GM18867 (cell line): ENCODE measurements around the gene CCDC8.
"Not testable (repeated sequence)": the region's sequence is repeated elsewhere in the genome, so short reads cannot be mapped to it uniquely, and the experiment has no call there.

Experiments used
- ATAC-seq: cut with Tn5 transposase; IDR thresholded peaks from one replicate; pipeline ENCODE4 v1.9.1; 2021; ENCODE audit warnings: mild to moderate bottlenecking, moderate library complexity; ENCODE audit not compliant: unreplicated experiment

Gene CCDC8

DNA sequence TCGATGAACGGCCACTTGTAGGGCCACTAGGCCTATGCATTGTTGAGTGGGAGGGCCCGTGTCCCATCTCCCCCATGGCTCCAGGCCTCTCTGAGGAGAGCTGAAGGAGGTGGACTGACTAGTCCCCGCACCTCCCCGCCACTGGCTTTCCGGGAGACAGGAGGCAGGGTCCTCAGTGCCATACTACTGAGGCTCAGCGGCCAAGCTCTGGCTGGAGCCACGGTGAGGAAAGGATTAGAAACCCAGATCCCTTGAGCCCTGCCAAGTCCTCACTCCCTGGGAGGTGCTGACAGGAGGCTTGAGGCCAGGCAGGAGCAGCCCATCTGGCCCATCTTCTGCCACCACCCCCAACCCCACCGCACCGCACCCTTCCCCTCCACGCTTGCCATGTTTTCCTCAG, 29.0 kb downstream of the CCDC8 start:
- no peak for ATAC-seq

- no peak for ATAC-seq
These were observed 29.5 kb downstream of the CCDC8 start for GRCh38 chr19:46383846-46384245.

DNA sequence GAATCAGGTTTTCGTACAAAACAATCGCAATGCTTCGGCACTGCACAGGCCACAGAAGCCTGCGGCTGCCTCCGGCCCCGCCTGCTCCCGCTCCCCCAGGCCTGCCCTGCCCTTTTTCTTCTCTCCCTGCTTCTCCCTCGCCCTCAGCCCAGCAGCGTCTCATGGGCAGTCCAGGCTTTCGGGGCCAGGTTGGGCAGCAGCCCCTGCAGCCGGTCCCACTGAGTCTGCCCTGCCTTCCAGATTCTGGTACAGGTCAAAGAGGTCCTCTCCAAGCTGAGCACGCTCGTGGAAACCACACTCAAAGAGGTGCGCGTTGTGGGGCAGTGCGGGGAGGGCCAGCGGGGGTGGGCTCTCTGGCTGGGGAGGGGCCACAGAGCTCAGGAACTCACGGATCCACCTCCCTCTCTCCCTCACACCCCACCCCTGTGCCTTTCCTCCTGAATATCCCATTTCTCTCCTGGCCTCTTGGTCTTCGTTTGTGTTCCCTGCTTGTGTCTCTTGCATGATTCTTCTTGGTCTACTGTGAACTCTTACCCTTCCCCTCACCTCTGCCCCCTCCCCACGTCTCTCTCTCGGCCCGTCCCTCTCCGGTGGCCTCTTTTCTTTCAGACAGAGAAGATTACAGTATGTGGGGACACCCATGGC, 30.1 kb downstream of the CCDC8 start:
- no peak for ATAC-seq

- no peak for ATAC-seq
These were observed 31.5 kb downstream of the CCDC8 start for GRCh38 chr19:46381756-46382345.

- ATAC-seq: no peak
These were observed 32.0 kb downstream of the CCDC8 start for GRCh38 chr19:46381346-46381745.

- ATAC-seq: no peak
These were observed 32.7 kb downstream of the CCDC8 start for GRCh38 chr19:46380690-46381089.

GRCh38 chr19:46378268-46378667, 35.1 kb downstream of the CCDC8 start:
- no peak for ATAC-seq

DNA sequence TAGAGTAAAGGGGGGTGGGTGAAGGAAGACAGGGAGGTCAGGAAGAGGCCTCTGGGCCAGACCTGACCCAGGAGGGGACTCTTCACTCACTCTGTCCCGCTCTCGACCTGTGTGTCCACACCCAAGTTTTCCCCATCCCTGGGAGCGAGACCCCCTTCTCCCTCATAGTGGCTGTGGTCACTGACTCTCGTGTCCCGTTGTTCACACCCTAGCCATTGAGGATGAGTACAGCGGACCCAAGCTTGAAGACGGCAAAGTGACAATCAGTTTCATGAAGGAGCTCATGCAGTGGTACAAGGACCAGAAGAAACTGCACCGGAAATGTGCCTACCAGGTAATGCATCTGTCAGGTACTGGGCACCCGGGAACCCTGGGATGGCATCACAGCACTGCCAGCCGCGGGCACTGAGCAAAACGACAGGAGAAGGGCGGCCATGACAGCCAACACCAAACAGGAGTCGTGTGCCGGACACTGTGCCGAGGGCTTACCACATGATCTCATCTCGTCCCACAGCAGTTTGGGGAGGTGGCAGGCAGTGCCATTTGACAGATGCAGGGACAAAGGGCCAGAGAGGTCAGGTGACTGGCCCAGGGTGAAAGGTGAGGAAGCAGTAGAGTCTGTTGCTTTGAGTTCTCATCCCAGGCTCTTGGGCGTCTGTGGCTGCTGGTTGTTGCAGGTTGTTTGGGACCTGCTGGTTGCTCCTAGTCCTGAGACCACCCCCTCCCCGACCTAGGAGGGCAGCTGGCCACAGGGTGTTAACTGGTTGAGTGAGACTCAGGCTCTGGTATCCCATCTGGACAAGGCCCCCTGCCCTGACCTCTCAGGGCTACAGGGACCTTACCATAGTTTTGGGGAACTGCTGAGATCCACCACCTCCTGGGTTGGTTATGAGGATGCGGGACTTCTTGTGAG, 36.9 kb downstream of the CCDC8 start:
- no peak for ATAC-seq

DNA sequence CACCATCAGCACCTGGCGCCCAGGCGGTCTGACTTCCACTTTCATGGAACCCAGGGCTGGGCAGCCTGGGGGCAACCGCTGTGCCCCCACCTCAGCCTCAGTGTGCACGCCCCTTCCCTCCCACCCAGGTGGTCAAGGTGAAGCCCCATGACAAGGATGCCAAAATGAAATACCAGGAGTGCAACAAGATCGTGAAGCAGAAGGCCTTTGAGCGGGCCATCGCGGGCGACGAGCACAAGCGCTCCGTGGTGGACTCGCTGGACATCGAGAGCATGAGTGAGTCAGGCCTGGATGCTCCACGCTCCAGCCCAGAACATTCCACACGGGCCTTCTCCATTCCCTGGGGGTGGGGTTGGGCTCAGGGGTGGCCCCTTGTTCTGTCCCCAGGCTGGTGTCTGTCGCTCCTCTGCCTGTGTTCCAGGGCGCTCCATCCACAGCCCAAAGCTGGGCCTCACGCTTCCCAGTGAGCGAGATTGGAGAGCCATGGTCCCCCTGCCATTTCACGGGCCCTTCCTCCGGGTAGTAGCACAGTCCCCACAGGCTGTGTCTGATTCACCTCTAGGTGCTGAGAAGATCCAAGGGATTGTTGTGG, 37.8 kb downstream of the CCDC8 start:
- ATAC-seq: not testable (repeated sequence)

- no peak for ATAC-seq
These were observed 38.6 kb downstream of the CCDC8 start for GRCh38 chr19:46374536-46375475.

GRCh38 chr19:46373491-46374359, 39.6 kb downstream of the CCDC8 start:
- ATAC-seq: no peak

GRCh38 chr19:46372901-46373490, 40.4 kb downstream of the CCDC8 start:
- ATAC-seq: no peak

DNA sequence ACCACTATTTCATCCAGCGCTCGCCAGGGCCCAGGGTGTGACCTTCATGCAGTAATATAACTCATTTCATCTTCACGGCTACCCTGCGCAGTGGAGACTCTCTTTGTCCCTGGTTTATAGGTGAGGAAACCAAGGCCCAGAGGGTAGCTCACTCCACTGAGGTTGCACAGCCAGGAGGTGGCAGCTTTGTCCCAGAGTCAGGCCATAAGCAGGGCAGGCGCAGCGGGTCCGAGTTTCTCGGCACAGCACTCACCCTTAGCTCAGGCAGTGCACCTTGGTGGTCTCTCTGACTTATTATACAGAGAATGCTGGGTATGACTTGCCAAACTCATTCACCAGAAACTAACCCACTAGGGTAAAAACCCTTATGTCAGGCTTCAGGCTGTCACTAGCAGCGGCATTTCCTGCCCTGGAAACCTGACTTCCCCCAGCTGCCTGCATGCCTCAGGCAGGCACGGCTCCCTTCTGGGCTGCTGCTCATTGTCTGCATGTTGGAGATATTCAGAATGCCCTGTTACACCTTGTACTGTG, 41.9 kb downstream of the CCDC8 start:
- no peak for ATAC-seq

GRCh38 chr19:46369817-46370216, 43.5 kb downstream of the CCDC8 start:
- ATAC-seq: no peak

DNA sequence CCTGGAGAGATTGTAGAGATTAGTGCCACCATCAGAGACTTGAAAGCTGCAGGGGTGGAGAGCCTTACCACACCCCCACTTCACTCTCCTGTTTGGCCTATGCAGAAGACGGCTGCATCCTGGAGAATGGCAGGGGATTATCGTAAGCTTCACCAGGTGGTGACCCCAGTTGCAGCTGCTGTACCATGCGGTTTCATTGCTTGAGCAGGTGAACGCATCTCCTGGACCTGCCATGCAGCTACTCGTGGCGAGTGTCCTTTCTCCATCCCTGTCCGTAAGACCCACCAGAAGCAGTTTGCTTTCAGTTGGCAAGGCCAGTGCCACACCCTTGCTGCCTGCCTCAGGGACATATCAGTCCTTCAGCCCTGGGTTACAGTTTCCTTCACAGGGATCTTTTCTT, 45.2 kb downstream of the CCDC8 start:
- ATAC-seq: no peak

DNA sequence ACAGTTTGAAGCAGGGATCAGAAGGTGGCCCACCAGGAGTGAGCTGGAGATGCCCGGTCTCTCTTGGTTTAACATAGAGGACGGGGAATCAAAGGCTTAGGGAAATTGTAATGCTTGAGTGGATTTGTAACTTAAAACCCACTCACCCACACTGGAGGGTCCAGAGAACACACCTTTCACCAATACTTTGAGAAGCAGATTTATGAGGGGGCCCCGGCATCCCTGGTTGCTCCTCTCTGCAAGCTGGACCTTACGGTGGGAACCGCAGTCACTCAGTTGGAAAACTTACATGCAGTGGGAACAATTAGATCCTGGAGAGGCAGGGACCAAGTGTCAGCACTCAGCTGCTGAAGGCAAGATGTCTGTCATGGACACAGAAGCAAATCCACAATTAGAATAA, 45.9 kb downstream of the CCDC8 start:
- no peak for ATAC-seq

DNA sequence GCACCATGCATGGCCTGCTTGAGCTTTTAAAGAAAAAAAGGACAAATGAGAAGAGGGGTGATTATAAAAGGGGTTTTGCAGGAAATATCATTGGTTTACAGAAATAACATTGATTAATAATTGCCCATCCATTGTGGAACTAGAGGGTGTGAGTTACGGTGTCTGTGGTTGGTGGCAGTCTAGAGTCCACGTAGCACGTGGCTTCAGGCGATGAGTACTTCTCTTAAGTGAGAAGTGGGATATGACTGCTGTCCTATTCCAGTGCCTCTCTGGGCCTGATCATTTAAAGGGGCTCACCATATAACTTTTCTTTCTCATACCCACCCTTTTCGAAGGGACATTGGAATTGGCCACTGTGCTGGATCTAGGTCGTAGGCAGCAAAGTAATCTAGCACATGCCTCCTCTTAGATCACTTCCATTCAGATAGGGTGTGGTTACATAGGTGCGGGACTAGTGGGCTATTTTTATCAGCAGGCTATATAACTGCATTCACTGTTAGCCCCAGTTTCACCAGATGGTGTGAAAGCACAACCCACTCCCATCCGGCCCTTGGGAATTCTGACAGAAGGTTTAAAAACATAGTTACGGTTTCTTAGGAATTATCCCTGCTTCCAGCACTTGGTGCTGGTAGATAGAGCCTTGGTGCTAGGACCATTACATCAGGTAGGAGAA, 46.6 kb downstream of the CCDC8 start:
- ATAC-seq: no peak

DNA sequence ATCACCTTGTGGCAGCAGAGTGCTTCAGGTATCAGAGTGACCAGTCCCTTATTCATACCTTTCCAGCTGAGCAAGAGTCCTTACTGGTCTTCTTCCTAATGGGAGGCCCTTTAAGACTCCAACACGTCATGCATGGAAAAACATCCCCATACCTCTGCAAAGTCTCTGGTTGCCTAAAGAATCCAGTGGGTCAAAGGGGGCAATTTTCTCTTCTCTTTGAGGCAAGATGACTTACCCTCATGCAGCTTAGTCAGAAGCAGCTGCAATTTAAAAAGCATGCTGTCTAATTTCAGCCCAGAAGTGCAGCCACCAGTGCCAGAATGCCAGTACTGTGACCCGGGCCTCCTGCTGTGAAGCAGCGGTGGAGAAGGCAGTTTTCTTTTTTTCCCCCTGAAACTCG, 47.8 kb downstream of the CCDC8 start:
- no peak for ATAC-seq
